ENCODE results near the gene STAT3. TPM values are rescaled to one million over a fixed set of nuclear protein-coding genes. Genes with fewer than 3 reads are reported as not detected.

The STAT3 gene
- total RNA-seq, 1 donor from 2014 or later, result 210 TPM

DNA sequence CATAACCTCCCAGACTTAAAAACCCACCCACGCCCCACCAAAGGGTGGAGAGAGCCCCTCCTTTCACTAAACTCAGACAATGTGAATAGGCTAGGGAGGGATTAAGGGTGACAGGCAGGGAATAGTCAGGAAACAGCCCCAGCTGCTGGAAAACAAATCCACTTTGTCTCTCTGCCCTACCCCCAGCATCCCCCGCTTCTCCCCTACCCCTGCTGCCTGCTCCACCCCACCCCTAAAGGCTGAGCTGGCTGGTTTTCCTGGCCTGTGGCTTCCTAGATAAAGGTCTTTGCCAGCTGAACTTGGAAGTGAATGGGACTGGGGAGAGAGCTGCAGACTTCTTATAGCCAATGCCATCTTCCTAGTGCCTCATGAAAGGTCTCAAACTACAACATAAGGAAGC, 19.8 kb upstream of the STAT3 start:
- no peaks in the 10 kb centered on the region for H3K27me3 ChIP-seq
- no peak for TF ChIP-seq POLR2AphosphoS5 (IDR thresholded peaks at IDR 0.05; ENCODE audit: insufficient read depth in 1 of 2, low read depth in 1 of 2)
- TF ChIP-seq POLR2A (IDR thresholded peaks at IDR 0.05), result no peak
- no peak for TF ChIP-seq CTCF (IDR thresholded peaks at IDR 0.05)
- peaks cover 80% of the 10 kb centered on the region for H3K4me1 ChIP-seq
- H3K36me3 ChIP-seq, result peaks cover 0 to 18% of the 10 kb centered on the region in 2 donors
- no peak for DNase-seq (ENCODE audit: extremely low spot score in 2 of 2)
- no peaks in the 10 kb centered on the region for H3K9me3 ChIP-seq
- H3K4me3 ChIP-seq, result no peak overlapping the region
- peak overlapping the region; percentile 90 for H3K27ac ChIP-seq
- intact Hi-C loops (cut with DNase I), result loop anchor here (5.0 kb wide), 2 partner anchors 86 to 109 kb away; no protein-coding TSS in a partner anchor

DNA sequence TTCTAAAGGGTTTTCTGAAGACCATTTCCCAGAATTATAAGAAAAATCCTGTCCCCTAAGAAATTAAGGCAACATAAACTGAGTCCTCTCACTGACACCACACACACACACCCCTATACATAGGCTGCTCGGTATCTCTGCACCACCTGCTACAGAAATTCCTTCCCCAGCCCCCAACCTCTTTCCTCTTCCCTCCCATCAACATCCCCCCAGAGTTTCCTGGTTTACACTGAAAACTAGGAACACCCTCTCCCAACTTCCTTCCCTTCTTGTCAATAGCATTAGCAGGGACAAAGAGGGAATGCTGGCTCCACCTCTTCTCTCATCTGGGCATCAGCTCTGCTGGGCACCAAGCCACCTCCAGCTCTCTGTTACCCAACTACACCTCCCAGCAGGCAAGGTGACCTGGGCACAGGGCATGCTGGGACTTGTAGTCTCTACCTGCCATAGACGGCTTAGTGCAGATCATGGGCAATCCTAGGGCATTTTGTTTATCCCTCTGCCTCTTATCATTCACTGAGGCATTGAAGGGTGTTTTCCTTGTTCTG, 19.1 kb upstream of the STAT3 start:
- H3K27ac ChIP-seq, result peak overlapping the region; percentile 90
- intact Hi-C loops (cut with DNase I), result loop anchor here (5.0 kb wide), 2 partner anchors 85 to 110 kb away; no protein-coding TSS in a partner anchor
- peaks cover 0 to 21% of the 10 kb centered on the region in 2 donors for H3K36me3 ChIP-seq
- TF ChIP-seq POLR2AphosphoS5 (IDR thresholded peaks at IDR 0.05; ENCODE audit: insufficient read depth in 1 of 2, low read depth in 1 of 2) (peak in 1 of 2 donors; percentile 97), POLR2A (IDR thresholded peaks at IDR 0.05) (no peak)
- no peak overlapping the region for H3K4me3 ChIP-seq
- H3K27me3 ChIP-seq, result no peaks in the 10 kb centered on the region
- H3K9me3 ChIP-seq, result no peaks in the 10 kb centered on the region
- H3K4me1 ChIP-seq, result peaks cover 82% of the 10 kb centered on the region
- no peak for DNase-seq (ENCODE audit: extremely low spot score in 2 of 2)

DNA sequence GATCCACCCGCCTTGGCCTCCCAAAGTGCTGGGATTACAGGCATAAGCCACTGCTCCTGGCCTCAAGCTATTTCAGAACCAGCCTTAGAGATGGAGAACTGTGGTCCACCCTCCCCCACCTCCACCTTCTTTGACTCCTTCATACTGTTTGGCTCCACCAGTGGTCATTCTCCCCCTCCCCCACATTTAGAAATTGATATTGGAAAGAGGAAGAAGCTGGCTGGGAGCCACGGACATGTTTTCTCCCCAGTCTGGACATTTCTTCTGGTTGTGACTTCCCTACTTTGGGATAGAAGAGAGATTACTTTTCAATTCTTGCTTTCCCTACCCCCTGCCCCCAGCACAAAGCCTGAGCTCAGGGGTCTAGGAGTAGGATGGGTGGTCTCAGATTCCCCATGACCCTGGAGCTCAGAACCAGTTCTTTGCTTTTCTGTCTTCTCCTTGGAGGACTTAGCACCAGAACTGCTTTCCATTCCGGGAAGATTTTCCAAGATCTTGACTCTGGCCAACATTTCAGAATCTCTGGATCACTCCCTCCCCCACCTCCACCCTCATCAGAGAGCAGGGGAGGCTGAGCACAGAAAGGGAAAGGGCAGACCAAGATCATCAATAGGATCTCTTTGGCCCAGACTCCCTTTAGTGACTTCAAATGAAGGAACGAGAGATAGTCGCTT, 18.5 kb upstream of the STAT3 start:
- H3K27me3 ChIP-seq, result no peaks in the 10 kb centered on the region
- no peak for TF ChIP-seq POLR2AphosphoS5 (IDR thresholded peaks at IDR 0.05; ENCODE audit: insufficient read depth in 1 of 2, low read depth in 1 of 2)
- no peak for TF ChIP-seq POLR2A (IDR thresholded peaks at IDR 0.05)
- no peak for TF ChIP-seq CTCF (IDR thresholded peaks at IDR 0.05)
- no peaks in the 10 kb centered on the region for H3K9me3 ChIP-seq
- intact Hi-C loops (cut with DNase I), result loop anchor here (5.0 kb wide), 2 partner anchors 84 to 111 kb away; no protein-coding TSS in a partner anchor
- no peak for DNase-seq (ENCODE audit: extremely low spot score in 2 of 2)
- H3K4me3 ChIP-seq, result peak overlapping the region in 1 of 2 donors; percentile 3
- peaks cover 82% of the 10 kb centered on the region for H3K4me1 ChIP-seq
- H3K27ac ChIP-seq, result peak overlapping the region; percentile 90
- peaks cover 0 to 21% of the 10 kb centered on the region in 2 donors for H3K36me3 ChIP-seq

DNA sequence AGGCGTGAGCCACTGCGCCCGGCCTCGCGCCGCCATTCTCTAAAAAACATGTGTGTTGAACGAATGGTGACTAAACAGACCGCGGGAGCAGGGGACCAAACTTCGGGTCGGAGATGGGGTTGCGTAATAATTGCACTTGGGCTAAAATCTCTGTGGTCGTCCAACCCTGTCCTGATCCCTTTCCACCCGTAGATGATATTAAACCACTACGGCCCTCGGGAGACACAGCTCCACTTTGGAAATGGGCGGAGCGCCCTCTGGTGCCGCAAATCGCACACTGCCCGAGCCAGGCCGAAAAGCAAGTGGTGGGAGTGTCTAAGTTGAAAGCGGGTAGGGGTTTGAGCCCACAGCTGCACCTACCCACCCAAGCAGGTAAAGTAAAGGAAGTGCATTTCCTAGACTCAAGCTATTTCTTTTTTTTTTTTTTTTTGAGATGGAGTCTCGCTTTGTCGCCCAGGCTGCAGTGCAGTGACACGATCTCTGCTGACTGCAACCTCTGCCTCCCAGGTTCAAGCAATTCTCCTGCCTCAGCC, 17.8 kb upstream of the STAT3 start:
- Histone ChIP-seq H3K9me3 (no peaks in the 10 kb centered on the region), H3K27ac (peak overlapping the region; percentile 90), H3K4me3 (no peak overlapping the region), H3K27me3 (no peaks in the 10 kb centered on the region), H3K4me1 (peaks cover 75% of the 10 kb centered on the region), H3K36me3 (peaks cover 0 to 21% of the 10 kb centered on the region in 2 donors)
- TF ChIP-seq CTCF (IDR thresholded peaks at IDR 0.05) (peak; percentile 78 to 82 (median 81)), POLR2AphosphoS5 (IDR thresholded peaks at IDR 0.05; ENCODE audit: insufficient read depth in 1 of 2, low read depth in 1 of 2) (peak; percentile 25 to 71), POLR2A (IDR thresholded peaks at IDR 0.05) (no peak)
- intact Hi-C loops (cut with DNase I), result loop anchor here (5.0 kb wide), 2 partner anchors 84 to 111 kb away; no protein-coding TSS in a partner anchor
- DNase-seq (ENCODE audit: extremely low spot score in 2 of 2), result no peak

DNA sequence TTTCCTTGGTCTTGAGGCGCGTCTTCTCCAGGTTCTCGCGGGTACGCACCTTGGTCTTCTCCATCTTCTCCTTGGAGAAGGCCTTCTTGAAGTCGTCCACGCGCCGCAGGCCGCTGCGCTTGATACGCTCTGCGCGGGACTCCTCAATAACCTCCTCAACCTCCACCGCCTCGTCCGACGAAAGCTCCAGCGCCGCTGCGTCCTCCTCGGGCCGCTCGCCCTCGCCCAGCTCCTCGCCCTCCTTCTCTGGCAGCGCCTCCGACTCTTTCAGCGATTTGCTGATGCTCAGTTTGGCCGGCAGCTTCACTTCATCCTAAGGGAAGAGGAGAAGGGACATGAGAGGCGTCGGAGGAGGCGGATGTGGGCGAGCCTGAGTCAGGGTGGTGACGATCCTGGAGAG, 16.8 kb upstream of the STAT3 start:
- no peak overlapping the region for H3K4me3 ChIP-seq
- no peaks in the 10 kb centered on the region for H3K27me3 ChIP-seq
- no peaks in the 10 kb centered on the region for H3K9me3 ChIP-seq
- no peak for DNase-seq (ENCODE audit: extremely low spot score in 2 of 2)
- H3K36me3 ChIP-seq, result peaks cover 0 to 21% of the 10 kb centered on the region in 2 donors
- H3K27ac ChIP-seq, result no peak overlapping the region
- H3K4me1 ChIP-seq, result peaks cover 65% of the 10 kb centered on the region
- TF ChIP-seq POLR2AphosphoS5 (IDR thresholded peaks at IDR 0.05; ENCODE audit: insufficient read depth in 1 of 2, low read depth in 1 of 2) (no peak), CTCF (IDR thresholded peaks at IDR 0.05) (no peak), POLR2A (IDR thresholded peaks at IDR 0.05) (no peak)
- intact Hi-C loops (cut with DNase I), result loop anchor here (5.0 kb wide), 2 partner anchors 83 to 112 kb away; no protein-coding TSS in a partner anchor
